PC-9 (cell line): ENCODE measurements around the gene HABP2. TPM values are rescaled to one million over a fixed set of nuclear protein-coding genes. Genes with fewer than 3 reads are reported as not detected.

Experiments
- BruUV-seq: library from RNA; stranded (reverse); fragments of 400-500 nt; replicated peaks from 2 replicates; lab custom pipeline; 2021; lab: Mats Ljungman, UMichigan
- CTCF ChIA-PET: fragments of 300-600 bp; sonication (Branson Sonifier 250); formaldehyde crosslinking; loops from one replicate; lab custom pipeline; 2022; ENCODE audit warnings: antibody characterized with exemption; lab: Charles Lee
- POLR2A ChIA-PET: fragments of 300-600 bp; sonication (Branson Sonifier 250); formaldehyde crosslinking; loops from one replicate; lab custom pipeline; 2022; ENCODE audit warnings: antibody characterized with exemption; ENCODE audit not compliant: unreplicated experiment; lab: Charles Lee
- DNase-seq, 2 experiments: peaks; one replicate each; pipeline versions ENCODE4 v3.0.0 to v3.0.0-alpha.2; 2015 to 2022; ENCODE audit warnings: mixed read lengths in 1 of 2
- H2AFZ ChIP-seq: fragments of 200-600 bp; sonication (generic); 2 replicates; pipeline ENCODE4 v1.8.1; 2017; ENCODE audit warnings: antibody characterized with exemption
- H3F3A ChIP-seq: fragments of 200-600 bp; sonication (generic); 2 replicates; pipeline ENCODE4 v1.8.1; 2017; ENCODE audit warnings: antibody characterized with exemption, mild to moderate bottlenecking, low read depth; ENCODE audit not compliant: insufficient read depth
- H3K27ac ChIP-seq: fragments of 200-600 bp; sonication (generic); 2 replicates; pipeline ENCODE4 v1.6.1; 2016; ENCODE audit warnings: mixed run types
- H3K27me3 ChIP-seq: fragments of 200-600 bp; sonication (generic); 2 replicates; pipeline ENCODE4 v1.6.1; 2016; ENCODE audit warnings: low read depth, mixed run types; ENCODE audit not compliant: insufficient read depth
- H3K36me3 ChIP-seq: fragments of 200-600 bp; sonication (generic); 2 replicates; pipeline ENCODE4 v1.6.1; 2016; ENCODE audit warnings: low read depth, mixed run types
- H3K4me1 ChIP-seq: fragments of 200-600 bp; sonication (generic); replicated peaks from 2 replicates; pipeline ENCODE4 v1.6.1; 2016; ENCODE audit warnings: mixed run types; ENCODE audit not compliant: insufficient read depth
- H3K4me2 ChIP-seq: fragments of 200-600 bp; sonication (generic); 2 replicates; pipeline ENCODE4 v1.6.1; 2017; ENCODE audit warnings: mixed run types
- H3K4me3 ChIP-seq: fragments of 200-600 bp; sonication (generic); 2 replicates; pipeline ENCODE4 v1.6.1; 2016; ENCODE audit warnings: mixed run types
- H3K79me2 ChIP-seq: fragments of 200-600 bp; sonication (generic); 2 replicates; pipeline ENCODE4 v1.6.1; 2017; ENCODE audit warnings: low read depth, mixed run types
- H3K9me2 ChIP-seq: fragments of 200-600 bp; sonication (generic); 2 replicates; pipeline ENCODE4 v1.8.1; 2017; ENCODE audit warnings: mild to moderate bottlenecking; ENCODE audit not compliant: insufficient read depth
- H3K9me3 ChIP-seq: fragments of 200-600 bp; sonication (generic); 2 replicates; pipeline ENCODE4 v1.8.1; 2016; ENCODE audit warnings: low read depth; ENCODE audit not compliant: insufficient read depth
- H4K20me1 ChIP-seq: fragments of 200-600 bp; sonication (generic); 2 replicates; pipeline ENCODE4 v1.8.1; 2017; ENCODE audit not compliant: insufficient read depth
- EZH2 ChIP-seq: fragments of 200-600 bp; sonication (generic); IDR thresholded peaks from 2 replicates; pipeline ENCODE4 v1.8.0; 2017; ENCODE audit warnings: antibody characterized with exemption, low read depth
- intact Hi-C: fragments of 100-400 bp; cut with micrococcal nuclease; formaldehyde crosslinking; loops from one replicate; pipeline ENCODE4 v1.10.0; 2022; ENCODE audit not compliant: unreplicated experiment
- total RNA-seq: library from RNA; stranded (reverse); gene quantifications from 2 replicates; pipeline ENCODE4 v1.2.3, GENCODE V29; 2021
- TF ChIP-seq, protein P1 (sequence below): fragments of 200-600 bp; sonication (generic); conservative IDR thresholded peaks from 2 replicates; pipeline ENCODE4 v1.6.1; 2017; ENCODE audit warnings: mixed run types, antibody characterized with exemption, mild to moderate bottlenecking, moderate library complexity

Gene HABP2
- total RNA-seq, 1 experiment from 2014 or later = not detected

- Histone ChIP-seq H3K27me3 (no peaks in the 10 kb centered on the region; the same call in 1 of the 2 replicates), H3K4me3 (no peak overlapping the region), H4K20me1 (no peaks in the 10 kb centered on the region), H3K79me2 (no peaks in the 10 kb centered on the region), H3K4me2 (no peak overlapping the region), H3K9me2 (no peaks in the 10 kb centered on the region), H3K4me1 (no peaks in the 10 kb centered on the region), H3F3A (no peaks in the 10 kb centered on the region), H3K27ac (no peak overlapping the region), H3K9me3 (no peaks in the 10 kb centered on the region), H2AFZ (no peak overlapping the region), H3K36me3 (no peaks in the 10 kb centered on the region)
- BruUV-seq = no TSS peak
- DNase-seq = no peak
- POLR2A ChIA-PET = no interaction called here
- CTCF ChIA-PET = no interaction called here
- intact Hi-C loops = no loop called here
- TF ChIP-seq EZH2 = no peak
- TF ChIP-seq, protein P1, sequence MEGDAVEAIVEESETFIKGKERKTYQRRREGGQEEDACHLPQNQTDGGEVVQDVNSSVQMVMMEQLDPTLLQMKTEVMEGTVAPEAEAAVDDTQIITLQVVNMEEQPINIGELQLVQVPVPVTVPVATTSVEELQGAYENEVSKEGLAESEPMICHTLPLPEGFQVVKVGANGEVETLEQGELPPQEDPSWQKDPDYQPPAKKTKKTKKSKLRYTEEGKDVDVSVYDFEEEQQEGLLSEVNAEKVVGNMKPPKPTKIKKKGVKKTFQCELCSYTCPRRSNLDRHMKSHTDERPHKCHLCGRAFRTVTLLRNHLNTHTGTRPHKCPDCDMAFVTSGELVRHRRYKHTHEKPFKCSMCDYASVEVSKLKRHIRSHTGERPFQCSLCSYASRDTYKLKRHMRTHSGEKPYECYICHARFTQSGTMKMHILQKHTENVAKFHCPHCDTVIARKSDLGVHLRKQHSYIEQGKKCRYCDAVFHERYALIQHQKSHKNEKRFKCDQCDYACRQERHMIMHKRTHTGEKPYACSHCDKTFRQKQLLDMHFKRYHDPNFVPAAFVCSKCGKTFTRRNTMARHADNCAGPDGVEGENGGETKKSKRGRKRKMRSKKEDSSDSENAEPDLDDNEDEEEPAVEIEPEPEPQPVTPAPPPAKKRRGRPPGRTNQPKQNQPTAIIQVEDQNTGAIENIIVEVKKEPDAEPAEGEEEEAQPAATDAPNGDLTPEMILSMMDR = no peak
Measured at GRCh38 chr10:113578773-113579172, 25.9 kb downstream of the HABP2 start.

- ChIA-PET CTCF (no interaction called here), POLR2A (no interaction called here)
- Histone ChIP-seq H3K36me3 (no peaks in the 10 kb centered on the region), H3K4me1 (no peaks in the 10 kb centered on the region), H3F3A (no peaks in the 10 kb centered on the region), H3K27me3 (no peaks in the 10 kb centered on the region; the same call in 1 of the 2 replicates), H3K4me3 (no peak overlapping the region), H3K79me2 (no peaks in the 10 kb centered on the region), H3K27ac (no peak overlapping the region), H3K4me2 (no peak overlapping the region), H2AFZ (no peak overlapping the region), H4K20me1 (no peaks in the 10 kb centered on the region), H3K9me2 (no peaks in the 10 kb centered on the region), H3K9me3 (no peaks in the 10 kb centered on the region)
- intact Hi-C loops = no loop called here
- no TSS peak for BruUV-seq
- TF ChIP-seq EZH2 = no peak
- TF ChIP-seq, protein P1 = no peak
- no peak for DNase-seq
Measured at GRCh38 chr10:113581092-113581491, 28.2 kb downstream of the HABP2 start.

- DNase-seq = no peak
- H3F3A ChIP-seq = no peaks in the 10 kb centered on the region
- no peak overlapping the region for H2AFZ ChIP-seq
- no peak overlapping the region for H3K27ac ChIP-seq
- TF ChIP-seq EZH2 = no peak
- TF ChIP-seq, protein P1 = no peak
- intact Hi-C loops = no loop called here
- CTCF ChIA-PET = no interaction called here
- no peaks in the 10 kb centered on the region for H3K4me1 ChIP-seq
- H3K36me3 ChIP-seq = no peaks in the 10 kb centered on the region
- H3K4me2 ChIP-seq = no peak overlapping the region
- H3K9me3 ChIP-seq = no peaks in the 10 kb centered on the region
- POLR2A ChIA-PET = no interaction called here
- H3K9me2 ChIP-seq = no peaks in the 10 kb centered on the region
- BruUV-seq = no TSS peak
- H3K4me3 ChIP-seq = no peak overlapping the region
- no peaks in the 10 kb centered on the region for H3K27me3 ChIP-seq
- no peaks in the 10 kb centered on the region for H4K20me1 ChIP-seq
- H3K79me2 ChIP-seq = no peaks in the 10 kb centered on the region
Measured at GRCh38 chr10:113583571-113583970, 30.7 kb downstream of the HABP2 start.
